ENCODE measurements around the gene SGSM1. TPM values are rescaled to one million over a fixed set of nuclear protein-coding genes. Genes with fewer than 3 reads are reported as not detected.

The SGSM1 gene
- total and polyA plus RNA-seq, 4 donors: 0.57 to 4.5 (median 2.7) TPM

GRCh38 chr22:24976442-24977218, 170.6 kb downstream of the SGSM1 start:
- ATAC-seq (ENCODE audit: insufficient read depth, low FRiP score): no peak

More at GRCh38 chr22:24976442-24977218, 170.6 kb downstream of the SGSM1 start:
- Histone ChIP-seq H3K9me3 (ENCODE audit: control insufficient read depth in 4 of 4, insufficient read depth in 3 of 4, low read length in 3 of 4) (peaks cover 0 to 2% (median 0%) of the 10 kb centered on the region in 4 donors), H3K27ac (ENCODE audit: low read depth in 1 of 2, low read length in 1 of 2) (peak overlapping the region; percentile 24 to 88), H3K9ac (ENCODE audit: insufficient read depth in 1 of 2, low read length in 2 of 2) (peak overlapping the region; percentile 25 to 26), H3K27me3 (ENCODE audit: control insufficient read depth in 3 of 3, insufficient read depth in 3 of 3, low read length in 2 of 3) (no peaks in the 10 kb centered on the region), H3K36me3 (ENCODE audit: control insufficient read depth in 4 of 4, insufficient read depth in 4 of 4, low read length in 4 of 4) (no peaks in the 10 kb centered on the region), H3K4me3 (no peak overlapping the region), H3K4me1 (ENCODE audit: control insufficient read depth in 5 of 5, insufficient read depth in 5 of 5, low read length in 5 of 5) (peaks cover 0 to 25% (median 11%) of the 10 kb centered on the region in 5 donors)
- no peak for TF ChIP-seq CTCF (IDR thresholded peaks at IDR 0.05; ENCODE audit: control extremely low read depth, extremely low read depth)
- peak in 1 of 3 donors; percentile 20 for DNase-seq
- 75 to 78% methylated on average over 18 of the region's 18 CpGs for WGBS, 2 donors

Small RNA genes within 50 kb of the gene (small RNA-seq; reads per million reads assigned to genes)
- not detected for gene RF00275 (ENCODE audit: low replicate concordance)

Other genes starting within 250 kb of the SGSM1 start
- gene LRRC75B, start 213.1 kb upstream of the SGSM1 start, total RNA-seq: 10 to 100 TPM in 1 of 2 donors, 1 to 10 TPM in 1; 8.9 to 17.9 TPM
- gene LRRC75B, start 213.1 kb upstream of the SGSM1 start, polyA plus RNA-seq: 10 to 100 TPM in 1 of 2 donors, 1 to 10 TPM in 1; 4.4 to 13.3 TPM
- gene GGT1, start 203.0 kb upstream of the SGSM1 start, total RNA-seq: 10 to 100 TPM; 31.8 to 69.7 TPM
- 100 to 1,000 TPM in 1 of 2 donors, 10 to 100 TPM in 1; 36.1 to 162 TPM for gene GGT1, start 203.0 kb upstream of the SGSM1 start, polyA plus RNA-seq
- not detected for gene PIWIL3, start 31.5 kb upstream of the SGSM1 start, total RNA-seq
- not detected for gene PIWIL3, start 31.5 kb upstream of the SGSM1 start, polyA plus RNA-seq
- gene LHFPL7, start 140.5 kb downstream of the SGSM1 start, total RNA-seq: not detected
- gene LHFPL7, start 140.5 kb downstream of the SGSM1 start, polyA plus RNA-seq: not detected
- 10 to 100 TPM; 38.1 to 44.6 TPM for gene KIAA1671, start 146.5 kb downstream of the SGSM1 start, total RNA-seq
- gene KIAA1671, start 146.5 kb downstream of the SGSM1 start, polyA plus RNA-seq: 1 to 10 TPM; 7.6 to 10.0 TPM

All from lung (tissue), 13 donors.